H9 (cell line): ENCODE measurements around the gene RAP1B. TPM values are rescaled to one million over a fixed set of nuclear protein-coding genes. Genes with fewer than 3 reads are reported as not detected.

Experiments
- DNase-seq: peaks from one replicate; pipeline ENCODE4 v3.0.0-alpha.2; 2017
- H2AFZ ChIP-seq: one replicate; pipeline ENCODE4 v1.6.1; 2013; ENCODE audit warnings: mild to moderate bottlenecking, low read length, control low read depth, moderate library complexity
- H2AK5ac ChIP-seq: 2 replicates; pipeline ENCODE4 v1.6.1; 2013; ENCODE audit warnings: low read length, control low read depth, mixed read lengths; ENCODE audit not compliant: insufficient read length
- H2BK120ac ChIP-seq: one replicate; pipeline ENCODE4 v1.6.1; 2013; ENCODE audit warnings: low read depth, mild to moderate bottlenecking, low read length, control low read depth, inconsistent platforms; ENCODE audit not compliant: poor library complexity, severe bottlenecking
- H2BK12ac ChIP-seq: 2 replicates; pipeline ENCODE4 v1.6.1; 2013; ENCODE audit warnings: low read length, control low read depth, mixed read lengths, low read depth; ENCODE audit not compliant: insufficient read length
- H2BK15ac ChIP-seq: 2 replicates; pipeline ENCODE4 v1.6.1; 2013; ENCODE audit warnings: low read depth, low read length, control low read depth
- H2BK20ac ChIP-seq: one replicate; pipeline ENCODE4 v1.6.1; 2013; ENCODE audit warnings: low read depth, mild to moderate bottlenecking, low read length, control low read depth, inconsistent platforms; ENCODE audit not compliant: poor library complexity, severe bottlenecking
- H2BK5ac ChIP-seq: 2 replicates; pipeline ENCODE4 v1.6.1; 2013; ENCODE audit warnings: low read length, control low read depth, mixed read lengths; ENCODE audit not compliant: insufficient read length
- H3K14ac ChIP-seq: 2 replicates; pipeline ENCODE4 v1.6.1; 2013; ENCODE audit warnings: low read length, control low read depth; ENCODE audit not compliant: insufficient read depth
- H3K18ac ChIP-seq: 2 replicates; pipeline ENCODE4 v1.6.1; 2013; ENCODE audit warnings: low read depth, mild to moderate bottlenecking, mixed read lengths, low read length, control low read depth; ENCODE audit not compliant: insufficient read length
- H3K23ac ChIP-seq: 2 replicates; pipeline ENCODE4 v1.6.1; 2013; ENCODE audit warnings: low read length, control low read depth, mixed read lengths, low read depth; ENCODE audit not compliant: insufficient read length
- H3K23me2 ChIP-seq: 2 replicates; pipeline ENCODE4 v1.6.1; 2013; ENCODE audit warnings: low read depth, mild to moderate bottlenecking, mixed read lengths, low read length, control low read depth; ENCODE audit not compliant: insufficient read length, poor library complexity, severe bottlenecking
- H3K27ac ChIP-seq: 2 replicates; pipeline ENCODE4 v1.5.1; 2013; ENCODE audit warnings: low read length, control low read depth, mixed read lengths, low read depth; ENCODE audit not compliant: insufficient read length
- H3K27me3 ChIP-seq: 2 replicates; pipeline ENCODE4 v1.6.1; 2013; ENCODE audit warnings: low read length, control low read depth, inconsistent platforms; ENCODE audit not compliant: insufficient read depth
- H3K4ac ChIP-seq: 2 replicates; pipeline ENCODE4 v1.6.1; 2013; ENCODE audit warnings: low read depth, mild to moderate bottlenecking, control low read depth, inconsistent platforms, low read length, moderate library complexity
- H3K4me1 ChIP-seq: 2 replicates; pipeline ENCODE4 v1.6.1; 2013; ENCODE audit warnings: low read length, control low read depth, inconsistent platforms; ENCODE audit not compliant: insufficient read depth
- H3K4me2 ChIP-seq: 2 replicates; pipeline ENCODE4 v1.6.1; 2013; ENCODE audit warnings: low read length, control low read depth, mixed read lengths; ENCODE audit not compliant: insufficient read length, insufficient read depth
- H3K56ac ChIP-seq: 2 replicates; pipeline ENCODE4 v1.6.1; 2013; ENCODE audit warnings: low read depth, mild to moderate bottlenecking, mixed read lengths, low read length, control low read depth; ENCODE audit not compliant: insufficient read length
- H3K79me1 ChIP-seq: 2 replicates; pipeline ENCODE4 v1.6.1; 2013; ENCODE audit warnings: low read depth, mild to moderate bottlenecking, moderate library complexity, low read length, control low read depth, inconsistent platforms; ENCODE audit not compliant: insufficient read depth, poor library complexity, severe bottlenecking
- H3K79me2 ChIP-seq: 2 replicates; pipeline ENCODE4 v1.6.1; 2013; ENCODE audit warnings: low read length, control low read depth, inconsistent platforms; ENCODE audit not compliant: insufficient read depth
- H3K9ac ChIP-seq: 2 replicates; pipeline ENCODE4 v1.6.1; 2013; ENCODE audit warnings: low read length, control low read depth, mixed read lengths; ENCODE audit not compliant: insufficient read length; ENCODE audit errors: extremely low read depth
- H3K9me3 ChIP-seq: one replicate; pipeline ENCODE4 v1.6.1; 2013; ENCODE audit warnings: low read depth, low read length, inconsistent platforms; ENCODE audit not compliant: control insufficient read depth
- H3T11ph ChIP-seq: one replicate; pipeline ENCODE4 v1.6.1; 2013; ENCODE audit warnings: mild to moderate bottlenecking, low read length, control low read depth, inconsistent platforms
- H4K20me1 ChIP-seq: one replicate; pipeline ENCODE4 v1.6.1; 2013; ENCODE audit not compliant: control insufficient read depth, insufficient read length, insufficient read depth
- H4K5ac ChIP-seq: 2 replicates; pipeline ENCODE4 v1.6.1; 2013; ENCODE audit warnings: low read depth, mild to moderate bottlenecking, mixed read lengths, low read length, control low read depth; ENCODE audit not compliant: insufficient read length
- H4K8ac ChIP-seq: replicated peaks from 2 replicates; pipeline ENCODE4 v1.6.1; 2013; ENCODE audit warnings: low read length, control low read depth, mixed read lengths, low read depth; ENCODE audit not compliant: insufficient read length
- H4K91ac ChIP-seq: 2 replicates; pipeline ENCODE4 v1.6.1; 2013; ENCODE audit warnings: low read depth, mild to moderate bottlenecking, moderate library complexity, mixed read lengths, low read length, control low read depth; ENCODE audit not compliant: insufficient read length
- H3K27ac Mint-ChIP-seq, 3 experiments: 2 replicates in 2 of 3; 3 replicates in 1 of 3; pipeline ENCODE4 v1.8.0; 2020 to 2021; ENCODE audit warnings: mixed read lengths in 3 of 3, mild to moderate bottlenecking in 1 of 3, moderate library complexity in 1 of 3
- H3K27me3 Mint-ChIP-seq: 2 replicates; pipeline ENCODE4 v1.8.0; 2021; ENCODE audit warnings: low read depth, mild to moderate bottlenecking, moderate library complexity, mixed read lengths
- H3K36me3 Mint-ChIP-seq, 3 experiments: 2 replicates in 2 of 3; 3 replicates in 1 of 3; pipeline ENCODE4 v1.8.0; 2020 to 2021; ENCODE audit warnings: low read depth in 3 of 3, mixed read lengths in 3 of 3; ENCODE audit not compliant: insufficient read depth in 1 of 3
- H3K4me1 Mint-ChIP-seq, 2 experiments: 2 replicates each; pipeline ENCODE4 v1.8.0; 2020; ENCODE audit warnings: mixed read lengths in 2 of 2
- H3K4me3 Mint-ChIP-seq, 2 experiments: 2 replicates in 1 of 2; 3 replicates in 1 of 2; pipeline ENCODE4 v1.8.0; 2020 to 2021; ENCODE audit warnings: mild to moderate bottlenecking in 2 of 2, mixed read lengths in 2 of 2, moderate library complexity in 1 of 2
- H3K9me3 Mint-ChIP-seq, 2 experiments: 2 replicates in 1 of 2; 3 replicates in 1 of 2; pipeline ENCODE4 v1.8.0; 2020; ENCODE audit warnings: mild to moderate bottlenecking in 2 of 2, mixed read lengths in 2 of 2, moderate library complexity in 1 of 2
- CTCF ChIP-seq: fragments of 200-600 bp; sonication (generic); conservative IDR thresholded peaks from 3 replicates; pipeline ENCODE4 v1.8.0; 2021; ENCODE audit warnings: antibody characterized with exemption, mild to moderate bottlenecking
- total RNA-seq: library from RNA; stranded (reverse); gene quantifications from 2 replicates; pipeline ENCODE4 v1.2.1, GENCODE V29; 2021

Gene RAP1B
- total RNA-seq, 1 experiment from 2014 or later, result 97.7 TPM

GRCh38 chr12:68628698-68629097 is 18.0 kb downstream of the RAP1B start:
- H2AK5ac ChIP-seq, result no peak overlapping the region
- no peak for TF ChIP-seq CTCF
- no peak overlapping the region for H3T11ph ChIP-seq
- peak overlapping the region in 2 of 3 experiments; percentile 68 to 82; a peak in 3 of 7 replicates for H3K27ac Mint-ChIP-seq
- H4K91ac ChIP-seq, result no peak overlapping the region
- no peak overlapping the region for H3K23ac ChIP-seq
- H2BK20ac ChIP-seq, result no peak overlapping the region
- H3K79me2 ChIP-seq, result peaks cover 6% of the 10 kb centered on the region; the same call in 1 of the 2 replicates
- no peak overlapping the region for H2BK5ac ChIP-seq
- H3K27me3 Mint-ChIP-seq, result no peaks in the 10 kb centered on the region
- H2BK120ac ChIP-seq, result no peak overlapping the region
- H3K9me3 ChIP-seq, result no peaks in the 10 kb centered on the region
- no peaks in the 10 kb centered on the region for H3K4me1 Mint-ChIP-seq
- H3K56ac ChIP-seq, result no peak overlapping the region
- no peak overlapping the region for H3K4ac ChIP-seq
- DNase-seq, result no peak
- H3K9ac ChIP-seq, result no peak overlapping the region
- H3K14ac ChIP-seq, result no peak overlapping the region
- no peaks in the 10 kb centered on the region for H3K4me1 ChIP-seq
- peaks cover 19% of the 10 kb centered on the region for H3K79me1 ChIP-seq
- peaks cover 30 to 39% (median 36%) of the 10 kb centered on the region in 3 experiments for H3K36me3 Mint-ChIP-seq
- H4K5ac ChIP-seq, result no peak overlapping the region
- no peaks in the 10 kb centered on the region for H4K20me1 ChIP-seq
- no peaks in the 10 kb centered on the region for H3K27me3 ChIP-seq
- H3K23me2 ChIP-seq, result no peaks in the 10 kb centered on the region
- H2AFZ ChIP-seq, result no peak overlapping the region
- H3K4me2 ChIP-seq, result no peak overlapping the region
- no peak overlapping the region for H2BK12ac ChIP-seq
- H3K9me3 Mint-ChIP-seq, result peaks cover 11% of the 10 kb centered on the region in 2 experiments; a peak in 4 of 5 replicates
- H3K27ac ChIP-seq, result no peak overlapping the region
- no peak overlapping the region for H4K8ac ChIP-seq
- H3K18ac ChIP-seq, result no peak overlapping the region
- H3K4me3 Mint-ChIP-seq, result no peak overlapping the region
- H2BK15ac ChIP-seq, result no peak overlapping the region
